ENCODE measurements around the gene ACKR4.

DNA sequence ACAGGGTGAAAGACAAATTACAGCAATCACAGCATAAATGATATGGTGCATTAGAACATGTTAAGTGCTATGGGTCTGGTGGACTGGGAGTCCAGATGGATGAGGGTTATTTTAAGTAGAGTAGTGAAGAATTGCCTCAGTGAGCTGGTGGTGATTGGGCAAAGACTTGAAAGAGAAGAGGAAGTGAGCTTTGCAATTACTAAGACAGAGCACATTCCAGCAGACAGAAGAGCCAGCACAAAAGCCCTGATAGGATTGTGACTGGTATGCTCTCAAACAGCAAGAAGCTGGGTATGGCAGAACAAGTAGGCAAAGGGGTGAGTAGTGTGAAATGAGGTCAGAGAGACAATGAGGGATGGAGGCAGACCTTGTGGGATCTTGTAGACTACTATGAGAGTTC is 2.1 kb upstream of the ACKR4 start:
- TF ChIP-seq, protein P1, sequence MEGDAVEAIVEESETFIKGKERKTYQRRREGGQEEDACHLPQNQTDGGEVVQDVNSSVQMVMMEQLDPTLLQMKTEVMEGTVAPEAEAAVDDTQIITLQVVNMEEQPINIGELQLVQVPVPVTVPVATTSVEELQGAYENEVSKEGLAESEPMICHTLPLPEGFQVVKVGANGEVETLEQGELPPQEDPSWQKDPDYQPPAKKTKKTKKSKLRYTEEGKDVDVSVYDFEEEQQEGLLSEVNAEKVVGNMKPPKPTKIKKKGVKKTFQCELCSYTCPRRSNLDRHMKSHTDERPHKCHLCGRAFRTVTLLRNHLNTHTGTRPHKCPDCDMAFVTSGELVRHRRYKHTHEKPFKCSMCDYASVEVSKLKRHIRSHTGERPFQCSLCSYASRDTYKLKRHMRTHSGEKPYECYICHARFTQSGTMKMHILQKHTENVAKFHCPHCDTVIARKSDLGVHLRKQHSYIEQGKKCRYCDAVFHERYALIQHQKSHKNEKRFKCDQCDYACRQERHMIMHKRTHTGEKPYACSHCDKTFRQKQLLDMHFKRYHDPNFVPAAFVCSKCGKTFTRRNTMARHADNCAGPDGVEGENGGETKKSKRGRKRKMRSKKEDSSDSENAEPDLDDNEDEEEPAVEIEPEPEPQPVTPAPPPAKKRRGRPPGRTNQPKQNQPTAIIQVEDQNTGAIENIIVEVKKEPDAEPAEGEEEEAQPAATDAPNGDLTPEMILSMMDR (conservative IDR thresholded peaks at IDR 0.05; ENCODE audit: low read depth, low read length) = no peak
- no peak for TF ChIP-seq EZH2 (IDR thresholded peaks at IDR 0.05; ENCODE audit: borderline replicate concordance, low read depth, low read length, poor library complexity, severe bottlenecking)

Data from A673 (cell line).